Tibial nerve (tissue), 3 donors: ENCODE results near the gene SYK.

Source experiments
- POLR2A ChIP-seq, 2 donors: fragments of 450-650 bp; IDR thresholded peaks; one replicate each; pipeline ENCODE4 v1.6.1; 2017; ENCODE audit warnings: antibody characterized with exemption in 2 of 2, mild to moderate bottlenecking in 2 of 2, moderate library complexity in 2 of 2
- TF ChIP-seq, protein P1 (sequence below), 5 experiments: fragments of 200-600 bp in 3 of 5; fragments of 450-650 bp in 2 of 5; sonication (generic) in 3 of 5; IDR thresholded peaks; one replicate each; pipeline ENCODE4 v1.5.1; 2016 to 2019; ENCODE audit warnings: antibody characterized with exemption in 5 of 5, mild to moderate bottlenecking in 3 of 5, moderate library complexity in 2 of 5

DNA sequence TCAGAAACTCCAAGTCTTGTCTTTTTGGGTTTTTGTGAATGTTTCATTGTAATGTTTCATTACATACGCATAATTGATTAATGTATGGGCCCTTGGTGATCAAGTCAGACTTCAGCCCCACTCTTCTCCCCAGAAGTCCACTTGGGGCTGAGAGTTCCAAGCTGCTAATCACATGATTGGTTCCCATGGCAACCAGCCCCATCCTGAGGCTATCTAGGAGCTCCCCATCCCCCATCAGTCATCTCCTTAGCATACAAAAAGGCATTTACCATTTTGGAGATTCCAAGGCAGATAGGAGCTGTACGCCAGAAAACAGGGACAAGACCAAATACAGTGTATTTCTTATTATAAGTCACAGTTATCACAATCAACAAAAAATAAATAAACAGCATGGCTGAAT lies 22.9 kb upstream of the SYK start:
- TF ChIP-seq, protein P1, sequence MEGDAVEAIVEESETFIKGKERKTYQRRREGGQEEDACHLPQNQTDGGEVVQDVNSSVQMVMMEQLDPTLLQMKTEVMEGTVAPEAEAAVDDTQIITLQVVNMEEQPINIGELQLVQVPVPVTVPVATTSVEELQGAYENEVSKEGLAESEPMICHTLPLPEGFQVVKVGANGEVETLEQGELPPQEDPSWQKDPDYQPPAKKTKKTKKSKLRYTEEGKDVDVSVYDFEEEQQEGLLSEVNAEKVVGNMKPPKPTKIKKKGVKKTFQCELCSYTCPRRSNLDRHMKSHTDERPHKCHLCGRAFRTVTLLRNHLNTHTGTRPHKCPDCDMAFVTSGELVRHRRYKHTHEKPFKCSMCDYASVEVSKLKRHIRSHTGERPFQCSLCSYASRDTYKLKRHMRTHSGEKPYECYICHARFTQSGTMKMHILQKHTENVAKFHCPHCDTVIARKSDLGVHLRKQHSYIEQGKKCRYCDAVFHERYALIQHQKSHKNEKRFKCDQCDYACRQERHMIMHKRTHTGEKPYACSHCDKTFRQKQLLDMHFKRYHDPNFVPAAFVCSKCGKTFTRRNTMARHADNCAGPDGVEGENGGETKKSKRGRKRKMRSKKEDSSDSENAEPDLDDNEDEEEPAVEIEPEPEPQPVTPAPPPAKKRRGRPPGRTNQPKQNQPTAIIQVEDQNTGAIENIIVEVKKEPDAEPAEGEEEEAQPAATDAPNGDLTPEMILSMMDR (IDR thresholded peaks at IDR 0.05): no peak
- no peak for TF ChIP-seq POLR2A (IDR thresholded peaks at IDR 0.05)
